HTERT RPE-1 (cell line): ENCODE data around the gene LIFR.
"Not testable (repeated sequence)": the region's sequence is repeated elsewhere in the genome, so short reads cannot be mapped to it uniquely, and the experiment has no call there.

Source experiments
- in situ Hi-C: fragments of 300-500 bp; cut with MboI; formaldehyde crosslinking; loops from 4 replicates; pipeline ENCODE4 v1.14.3; 2020; ENCODE audit warnings: low sequenced_read_pairs

The LIFR gene

GRCh38 chr5:38582975-38583319 is 26.5 kb upstream of the LIFR start:
- in situ Hi-C loops, result no loop called here

DNA sequence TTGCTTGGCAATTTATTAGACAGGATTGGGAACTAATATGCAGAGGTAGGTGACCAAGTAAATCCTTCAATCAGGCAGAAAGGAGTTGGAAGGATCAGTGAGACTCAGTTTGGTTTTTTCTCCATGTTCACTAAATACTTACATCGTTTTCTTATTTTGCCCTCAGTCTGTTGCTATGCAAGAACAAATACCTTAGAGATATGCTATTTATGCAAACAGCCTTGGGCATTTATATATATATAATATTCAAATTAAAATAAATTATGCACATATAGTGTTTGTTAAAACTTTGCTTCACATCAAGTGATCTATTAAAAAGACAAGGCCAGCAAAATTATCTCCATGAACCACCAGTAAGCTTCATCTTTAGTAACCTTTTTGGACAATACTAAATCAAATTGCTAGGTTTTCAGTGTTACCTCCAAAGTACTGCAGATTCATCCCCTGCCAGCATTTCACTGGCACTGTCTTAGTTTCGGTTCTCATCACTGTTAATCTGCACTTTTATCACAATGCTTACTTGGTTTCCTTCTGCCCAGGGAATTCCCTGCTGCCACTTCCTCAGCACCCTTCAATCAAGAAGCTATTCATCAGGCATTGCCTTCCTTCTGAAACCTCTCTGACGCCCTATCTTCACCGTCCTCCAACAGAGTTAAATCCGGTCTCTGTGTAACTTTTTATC is 26.0 kb upstream of the LIFR start:
- in situ Hi-C loops, result no loop called here

- in situ Hi-C loops, result no loop called here
These were observed 25.2 kb upstream of the LIFR start for GRCh38 chr5:38581597-38581996.

DNA sequence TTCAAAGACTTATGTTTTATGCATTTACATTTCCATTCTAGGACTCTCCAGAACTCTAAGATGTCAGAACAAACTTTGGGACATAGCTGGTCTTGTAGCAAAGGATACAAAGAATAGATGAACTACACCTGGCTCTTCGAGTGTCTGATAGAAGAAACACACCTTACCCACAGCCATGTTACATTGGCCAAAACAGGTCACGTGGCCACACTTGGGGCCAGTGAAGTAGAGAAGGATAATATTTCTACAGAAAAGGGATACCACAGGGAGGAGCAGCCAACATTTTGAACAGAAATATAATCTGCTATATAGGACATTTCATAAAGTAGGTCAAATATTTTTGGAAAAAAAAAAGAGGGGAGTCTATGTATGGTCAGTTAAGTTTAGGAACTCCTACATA is 22.7 kb upstream of the LIFR start:
- in situ Hi-C loops, result no loop called here

DNA sequence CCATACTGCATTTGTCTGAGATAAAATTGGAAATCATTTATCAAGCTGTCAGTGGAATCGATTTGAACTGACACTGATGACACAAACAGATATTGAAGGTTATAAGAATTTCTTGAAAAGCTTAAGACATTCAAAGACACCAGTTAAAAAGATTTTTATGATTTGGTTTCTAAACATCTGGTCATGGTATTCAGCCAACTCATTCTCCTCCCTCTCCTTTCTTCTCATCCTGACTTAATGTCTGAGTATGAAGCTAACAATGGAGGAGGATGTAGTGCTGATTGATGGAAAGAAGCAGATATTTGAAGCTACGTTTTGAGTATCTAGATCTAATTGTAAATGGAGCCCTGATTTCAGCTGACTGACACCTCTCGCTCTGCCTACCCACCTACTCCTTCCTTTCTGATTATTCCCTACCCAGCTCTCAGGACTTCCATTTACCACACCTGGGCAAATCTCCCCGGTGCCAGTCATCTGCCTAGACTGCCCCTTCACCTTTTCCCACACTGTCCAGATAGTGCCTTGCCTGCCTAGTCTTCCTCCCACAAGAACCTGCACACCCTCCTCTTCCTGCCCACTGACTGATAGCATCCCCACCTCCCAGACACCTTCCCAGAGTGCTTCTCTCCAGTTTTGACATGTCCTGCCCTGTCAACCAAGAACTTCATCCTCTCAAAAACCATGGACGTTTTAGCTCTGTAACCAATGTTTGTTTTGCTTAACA is 20.7 kb upstream of the LIFR start:
- in situ Hi-C loops, result no loop called here

GRCh38 chr5:38576442-38576841 is 20.0 kb upstream of the LIFR start:
- in situ Hi-C loops, result no loop called here

DNA sequence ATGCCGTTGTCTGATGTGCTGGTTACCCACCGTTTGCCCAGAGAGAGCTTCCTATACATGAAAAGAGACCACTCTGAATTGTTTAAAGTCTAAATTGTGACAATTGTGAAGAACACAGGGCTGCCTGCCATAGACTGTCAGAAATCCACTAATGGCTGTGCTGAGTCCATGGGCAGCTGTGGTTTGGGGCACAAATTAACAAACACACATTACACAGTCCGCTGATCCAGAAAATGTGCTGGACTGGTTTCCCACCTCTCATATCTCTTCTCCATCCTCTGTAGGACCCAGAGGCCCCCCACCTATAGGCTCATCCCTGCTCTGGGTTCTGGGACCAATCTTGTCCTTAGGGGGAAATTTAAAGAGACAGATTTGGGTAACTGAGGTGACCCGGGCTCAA is 19.0 kb upstream of the LIFR start:
- in situ Hi-C loops, result no loop called here

DNA sequence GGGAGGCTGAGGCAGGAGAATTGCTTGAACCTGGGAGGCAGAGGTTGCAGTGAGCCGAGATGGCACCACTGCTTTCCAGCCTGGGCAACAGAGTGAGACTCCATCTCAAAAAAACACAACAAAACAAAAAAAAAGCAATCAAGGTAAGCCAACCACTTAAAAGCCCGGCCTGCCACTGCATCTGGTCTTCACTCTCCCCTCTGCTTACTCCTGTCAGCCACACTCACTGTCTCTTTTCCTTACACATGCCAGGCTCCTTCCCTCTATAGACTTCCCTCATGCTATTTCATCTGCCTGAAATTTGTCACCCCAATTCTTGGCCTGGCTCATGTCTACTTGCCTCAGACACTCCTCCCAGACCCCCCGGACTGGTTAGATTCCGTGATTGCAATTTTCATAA is 17.6 kb upstream of the LIFR start:
- in situ Hi-C loops, result no loop called here

- in situ Hi-C loops, result no loop called here
These were observed 17.1 kb upstream of the LIFR start for GRCh38 chr5:38573521-38573920.

DNA sequence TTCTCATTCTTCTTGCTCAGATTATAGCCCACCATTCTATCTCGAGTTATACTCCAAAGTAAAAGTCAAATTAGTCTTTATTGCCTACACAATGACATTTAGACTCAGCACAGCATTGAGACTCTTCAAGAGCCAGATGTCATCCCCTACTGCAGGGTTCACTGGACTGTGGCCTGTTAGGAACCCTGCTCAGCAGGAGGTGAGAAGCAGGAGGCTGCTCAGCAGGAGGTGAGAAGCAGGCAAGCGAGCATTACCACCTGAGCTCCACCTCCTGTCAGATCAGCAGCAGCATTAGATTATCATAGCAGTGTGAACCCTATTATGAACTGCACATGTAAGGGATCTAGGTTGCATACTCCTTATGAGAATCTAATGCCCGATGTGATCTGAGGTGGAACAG is 12.7 kb upstream of the LIFR start:
- in situ Hi-C loops, result no loop called here

DNA sequence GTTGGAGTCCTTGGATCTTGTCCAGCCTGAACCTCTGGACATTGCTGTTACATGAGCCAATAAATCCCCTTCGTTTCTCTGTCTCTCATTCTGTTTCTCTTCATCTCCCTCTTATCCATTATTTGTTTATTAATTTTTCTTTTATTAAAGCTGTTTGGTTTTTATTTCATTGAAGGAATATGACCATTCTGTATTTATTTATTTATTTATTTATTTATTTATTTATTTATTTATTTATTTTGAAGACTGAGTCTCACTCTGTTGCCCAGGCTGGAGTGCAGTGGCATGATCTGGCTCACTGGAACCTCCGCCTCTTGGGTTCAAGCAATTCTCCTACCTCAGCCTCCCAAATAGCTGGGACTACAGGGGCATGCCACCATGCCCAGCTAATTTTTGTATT is 10.9 kb upstream of the LIFR start:
- in situ Hi-C loops, result not testable (repeated sequence)

DNA sequence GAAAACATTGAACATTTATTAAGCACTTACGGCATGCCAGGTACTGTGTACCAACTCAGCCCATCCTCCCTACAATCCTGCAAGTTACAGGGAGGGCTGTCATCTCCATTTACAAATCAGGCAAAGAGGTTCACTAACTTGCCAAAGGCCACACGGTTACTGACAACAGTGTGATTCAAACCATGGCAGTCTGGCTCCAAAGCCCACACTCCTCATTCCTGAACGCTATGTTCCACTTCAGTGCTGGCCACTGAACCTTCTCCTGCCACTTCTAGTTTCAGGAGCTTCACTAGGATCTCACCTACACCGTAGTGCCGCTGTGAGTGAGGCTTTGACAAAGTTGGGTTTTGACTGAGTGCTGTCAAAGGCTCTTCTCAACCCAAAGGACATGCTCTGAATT is 7.2 kb upstream of the LIFR start:
- in situ Hi-C loops, result no loop called here

DNA sequence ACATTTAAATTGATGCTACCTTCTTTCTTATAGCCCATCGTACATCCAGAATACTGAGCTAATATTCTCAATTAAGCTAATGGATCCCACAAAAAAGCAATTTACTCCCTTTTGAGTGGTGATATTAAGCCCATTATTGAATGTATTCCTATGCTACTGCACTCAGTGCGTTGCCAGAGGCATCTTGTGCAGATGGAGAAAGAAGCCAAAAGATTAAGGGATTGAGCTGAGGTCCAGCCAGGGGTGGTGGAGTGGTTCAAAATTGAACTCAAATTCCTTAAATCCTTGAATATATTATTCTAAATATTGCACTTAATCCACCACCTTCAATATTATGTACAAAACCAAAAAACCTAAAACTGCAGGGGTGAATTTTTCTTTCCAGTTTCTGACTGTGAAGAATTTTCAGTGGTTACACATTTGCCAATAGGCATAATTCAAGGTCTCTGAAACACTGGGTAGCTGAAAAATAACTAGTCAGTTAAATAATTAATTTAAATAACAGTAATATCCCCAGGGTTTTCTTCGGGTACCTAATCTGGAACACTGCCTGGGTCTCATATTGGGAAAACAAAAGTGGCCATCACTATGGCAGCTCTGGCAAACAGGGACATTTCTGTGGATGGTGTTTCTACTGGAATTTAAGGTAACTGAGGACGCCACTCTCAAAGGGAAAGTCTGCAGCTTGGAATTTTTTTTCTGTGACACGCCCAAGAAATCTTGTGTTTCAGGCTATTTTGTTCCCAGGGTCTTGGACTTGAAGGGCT is 6.2 kb upstream of the LIFR start:
- in situ Hi-C loops, result no loop called here

GRCh38 chr5:38559428-38559827 is 3.0 kb upstream of the LIFR start:
- in situ Hi-C loops, result no loop called here

- in situ Hi-C loops, result no loop called here
These were observed 1.3 kb upstream of the LIFR start for GRCh38 chr5:38557792-38558191.

DNA sequence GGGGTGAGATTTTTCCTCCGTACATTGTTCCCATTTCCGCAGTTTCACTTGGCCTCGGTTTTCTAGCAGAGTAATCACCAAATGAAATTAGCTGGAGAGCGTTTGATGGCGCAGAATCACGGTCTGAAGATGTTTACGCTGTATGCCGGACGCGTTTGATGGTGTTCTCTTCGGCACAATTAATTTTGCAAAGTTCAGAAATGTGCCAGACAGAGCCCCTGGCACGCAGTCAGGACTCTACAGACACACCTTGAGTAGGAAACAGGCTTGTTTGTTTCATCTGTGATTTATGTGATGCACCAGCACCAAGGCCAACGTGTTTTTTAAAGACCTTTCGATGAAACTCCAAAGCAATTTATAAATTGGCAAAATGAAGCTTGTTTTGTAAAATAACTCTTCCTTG is 863 bp upstream of the LIFR start:
- in situ Hi-C loops, result no loop called here

GRCh38 chr5:38556088-38556598 is 303 bp downstream of the LIFR start:
- in situ Hi-C loops, result no loop called here

DNA sequence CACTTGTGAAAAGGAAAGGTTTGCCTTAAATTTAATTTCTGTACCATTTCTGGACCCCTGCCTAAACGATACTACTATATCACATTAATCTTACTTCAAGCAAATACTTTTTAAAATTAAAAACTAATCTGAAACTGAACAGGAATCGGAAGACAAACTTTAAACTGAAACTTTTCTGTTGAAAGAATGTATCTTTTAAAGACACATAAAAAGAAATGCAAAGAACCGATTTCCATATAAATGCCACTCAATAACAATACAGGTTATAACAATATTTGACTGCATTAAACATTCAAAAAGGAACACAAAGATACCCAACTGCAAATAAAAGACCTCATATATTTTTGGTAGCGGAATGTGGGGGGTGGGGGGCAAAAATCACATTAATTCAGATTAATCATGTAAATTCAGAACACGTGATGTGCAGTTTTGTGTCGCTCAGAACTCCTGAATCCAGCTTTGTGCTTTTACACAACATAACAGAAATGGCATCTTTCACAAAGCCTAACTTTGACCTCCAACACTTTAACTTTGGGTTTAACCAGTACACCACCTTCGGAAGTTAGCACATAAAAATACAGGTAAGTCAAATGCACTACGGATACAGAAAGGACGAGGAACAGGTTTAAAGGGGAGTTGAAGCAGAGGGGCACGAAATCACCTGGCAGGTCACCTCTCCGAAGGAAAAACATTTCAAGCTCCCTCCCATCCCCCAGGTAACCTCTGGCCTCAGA is 925 bp downstream of the LIFR start:
- in situ Hi-C loops, result no loop called here

DNA sequence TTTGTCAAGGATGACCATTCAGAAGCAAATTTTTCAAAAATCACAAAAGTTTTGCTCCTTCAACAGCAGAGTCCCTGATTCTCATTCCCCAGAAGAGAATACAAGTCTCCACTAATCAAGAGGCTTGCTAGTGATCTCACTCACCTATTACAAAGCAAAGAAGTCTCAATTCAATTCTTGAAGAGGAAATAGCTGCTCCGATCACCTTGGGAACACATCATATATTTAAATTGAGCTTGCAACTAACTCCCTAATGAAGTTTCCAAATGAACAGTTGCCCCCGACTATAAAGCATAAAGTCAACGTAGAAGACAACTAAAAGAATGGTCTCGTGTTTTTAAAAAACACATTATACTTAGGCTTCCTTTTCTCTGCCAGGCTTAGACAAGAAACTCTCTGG is 1.6 kb downstream of the LIFR start:
- in situ Hi-C loops, result no loop called here

DNA sequence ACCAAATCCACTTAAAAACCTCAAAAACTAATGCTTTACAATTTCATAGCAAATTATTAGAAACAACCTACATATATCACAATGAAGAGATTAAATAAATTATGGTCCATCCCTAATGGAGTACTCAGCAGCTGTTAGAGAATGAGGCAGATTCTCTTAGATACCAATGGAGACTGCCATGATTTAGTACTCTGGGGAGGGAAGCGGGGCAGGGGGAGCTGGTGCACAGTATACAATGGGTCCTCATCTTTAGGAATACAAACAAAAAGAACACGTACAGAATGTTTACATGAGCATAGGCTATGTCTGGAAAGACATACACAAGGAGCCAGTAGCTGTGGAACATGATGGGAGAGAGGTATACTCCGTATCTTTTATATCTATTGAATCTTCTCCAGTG is 2.0 kb downstream of the LIFR start:
- in situ Hi-C loops, result no loop called here

- in situ Hi-C loops, result no loop called here
These were observed 3.4 kb downstream of the LIFR start for GRCh38 chr5:38553001-38553521.
